ENCODE measurements around the gene ILF3.

DNA sequence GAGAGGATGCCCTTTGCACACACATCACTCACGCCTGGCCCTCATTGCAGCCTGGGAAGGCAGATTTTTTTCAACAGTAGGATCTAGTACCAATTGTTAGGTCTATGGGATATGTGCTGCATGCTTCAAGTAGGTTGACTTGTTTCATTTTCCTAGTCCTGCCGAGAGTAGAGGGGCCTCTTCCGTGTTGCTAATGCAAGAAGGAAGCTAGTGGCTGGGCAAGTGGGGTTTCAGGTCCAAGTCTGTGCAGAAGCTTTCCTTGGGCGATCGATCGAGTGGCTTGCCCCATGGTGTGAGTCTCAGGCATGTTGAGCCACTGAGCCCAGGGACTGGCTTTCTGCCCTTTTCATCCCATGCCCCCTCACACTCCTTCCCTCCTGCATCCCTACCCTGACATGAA is 13.7 kb downstream of the ILF3 start:
- TF ChIP-seq, protein P1, sequence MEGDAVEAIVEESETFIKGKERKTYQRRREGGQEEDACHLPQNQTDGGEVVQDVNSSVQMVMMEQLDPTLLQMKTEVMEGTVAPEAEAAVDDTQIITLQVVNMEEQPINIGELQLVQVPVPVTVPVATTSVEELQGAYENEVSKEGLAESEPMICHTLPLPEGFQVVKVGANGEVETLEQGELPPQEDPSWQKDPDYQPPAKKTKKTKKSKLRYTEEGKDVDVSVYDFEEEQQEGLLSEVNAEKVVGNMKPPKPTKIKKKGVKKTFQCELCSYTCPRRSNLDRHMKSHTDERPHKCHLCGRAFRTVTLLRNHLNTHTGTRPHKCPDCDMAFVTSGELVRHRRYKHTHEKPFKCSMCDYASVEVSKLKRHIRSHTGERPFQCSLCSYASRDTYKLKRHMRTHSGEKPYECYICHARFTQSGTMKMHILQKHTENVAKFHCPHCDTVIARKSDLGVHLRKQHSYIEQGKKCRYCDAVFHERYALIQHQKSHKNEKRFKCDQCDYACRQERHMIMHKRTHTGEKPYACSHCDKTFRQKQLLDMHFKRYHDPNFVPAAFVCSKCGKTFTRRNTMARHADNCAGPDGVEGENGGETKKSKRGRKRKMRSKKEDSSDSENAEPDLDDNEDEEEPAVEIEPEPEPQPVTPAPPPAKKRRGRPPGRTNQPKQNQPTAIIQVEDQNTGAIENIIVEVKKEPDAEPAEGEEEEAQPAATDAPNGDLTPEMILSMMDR (IDR thresholded peaks at IDR 0.05 in 8 of 11, conservative IDR thresholded peaks at IDR 0.05 in 3 of 11), result no peak
- TF ChIP-seq POLR2A (IDR thresholded peaks at IDR 0.05), result no peak
